Measurements from ENCODE around the gene XRCC5.

The XRCC5 gene

DNA sequence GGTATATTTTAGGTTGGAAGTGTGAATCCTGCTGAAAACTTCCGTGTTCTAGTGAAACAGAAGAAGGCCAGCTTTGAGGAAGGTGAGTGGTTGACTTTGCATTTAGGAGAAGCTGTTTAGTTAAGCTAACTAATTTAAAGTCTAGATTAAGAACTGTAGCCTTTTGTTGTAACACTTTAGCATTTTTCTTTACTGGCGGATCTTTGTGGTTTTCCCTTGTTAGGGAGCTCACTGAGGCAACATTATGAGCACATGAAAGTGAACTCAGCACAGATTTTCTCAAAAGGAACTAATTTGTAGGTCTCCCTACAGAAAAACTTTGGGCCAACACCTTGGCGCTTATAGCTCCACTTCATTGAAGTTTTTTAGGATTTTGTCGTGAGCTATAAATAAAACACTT is 52.8 kb downstream of the XRCC5 start:
- no peak for DNase-seq

DNA sequence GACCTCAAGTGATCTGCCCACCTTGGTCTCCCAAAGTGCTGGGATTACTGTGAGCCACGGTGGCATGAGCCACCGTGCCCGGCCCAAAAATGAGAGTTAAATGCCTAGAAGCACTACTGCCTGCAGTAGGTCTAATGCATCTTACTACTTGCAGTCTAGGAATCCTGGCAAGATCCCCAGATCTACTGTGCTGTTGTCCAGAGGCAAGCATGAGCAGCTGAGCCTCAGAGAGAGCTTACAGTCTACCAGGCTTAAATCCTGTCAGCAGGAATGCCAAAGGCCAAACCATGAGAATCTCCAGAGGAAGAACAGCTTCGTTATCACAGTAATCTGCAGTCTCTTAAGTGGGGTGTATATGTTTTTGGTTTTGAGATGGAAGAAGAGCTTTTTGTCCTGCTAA is 54.4 kb downstream of the XRCC5 start:
- no peak for DNase-seq

DNA sequence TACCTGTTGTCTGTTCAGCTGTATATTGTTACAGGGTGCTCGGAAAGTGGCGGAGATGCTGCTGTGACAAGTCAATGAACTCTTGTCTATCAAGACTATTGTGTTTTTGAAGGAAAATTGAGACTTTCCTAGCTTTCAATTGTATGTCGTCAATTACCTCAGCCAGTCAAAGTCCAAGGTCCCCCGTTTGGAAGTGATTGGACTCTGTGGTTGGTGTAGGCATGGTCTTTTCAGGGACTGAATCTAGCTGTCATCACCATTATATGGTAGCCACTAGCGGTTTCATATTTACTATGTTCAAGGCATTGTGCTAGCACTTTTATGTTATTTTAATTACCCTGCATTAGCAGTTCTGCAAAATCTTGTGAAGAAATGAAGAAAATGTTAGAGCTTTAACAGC is 54.9 kb downstream of the XRCC5 start:
- DNase-seq, result no peak

DNA sequence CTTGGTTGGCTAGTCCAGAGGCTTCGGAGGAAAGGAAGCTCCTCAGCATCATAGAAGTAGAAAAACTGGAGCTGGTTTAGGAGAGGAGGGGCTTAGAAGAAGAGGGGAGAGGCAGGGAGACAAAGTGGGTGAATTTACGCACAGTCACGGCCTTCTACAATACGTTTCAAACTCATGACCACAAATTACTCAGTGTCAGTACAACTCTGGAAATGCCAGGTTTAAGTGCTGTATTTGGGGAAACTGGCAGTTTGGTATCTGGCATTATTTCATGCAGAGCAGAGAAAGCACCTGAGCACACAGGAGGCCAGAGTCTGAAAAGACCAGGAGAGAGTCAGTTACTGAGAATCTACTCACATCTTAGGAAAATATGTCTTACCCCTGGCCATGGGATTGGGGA is 55.4 kb downstream of the XRCC5 start:
- no peak for DNase-seq

DNA sequence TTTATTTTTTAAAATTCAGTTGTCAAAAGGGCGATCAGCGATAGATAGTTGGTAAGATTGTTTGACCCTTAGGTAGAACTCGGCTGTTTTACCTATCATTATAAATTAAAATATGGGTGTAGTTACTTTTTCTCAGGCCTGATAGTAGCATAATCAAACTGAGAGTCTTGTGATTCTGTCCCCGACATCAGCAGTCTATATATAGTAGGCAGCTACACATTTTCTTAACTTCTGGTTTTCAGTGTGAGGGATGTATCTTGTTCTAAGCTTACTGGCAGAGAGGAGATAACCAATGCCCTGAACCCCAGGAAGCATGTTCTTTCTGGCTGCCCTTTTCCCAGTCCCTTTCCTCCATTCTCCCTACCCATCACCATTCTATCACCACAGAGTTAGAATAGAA is 56.6 kb downstream of the XRCC5 start:
- no peak for DNase-seq

DNA sequence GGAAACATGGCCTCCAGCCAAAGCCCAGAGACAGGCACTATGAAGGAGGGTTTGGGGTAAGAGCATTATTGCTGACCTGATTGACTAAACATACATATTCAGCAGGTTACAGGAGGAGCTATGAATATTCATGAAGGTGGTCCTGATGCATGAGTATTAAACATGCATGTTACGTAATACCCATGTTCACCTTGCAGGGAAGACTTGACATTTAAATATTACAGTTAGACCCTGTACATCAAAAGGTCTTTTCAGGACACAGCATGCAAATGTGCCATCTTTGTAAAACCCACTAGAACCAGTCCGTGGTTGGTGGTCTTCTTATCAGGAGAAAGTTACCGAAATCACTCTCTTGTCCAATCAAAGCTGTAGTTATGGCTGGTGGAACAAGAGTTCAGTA is 59.9 kb downstream of the XRCC5 start:
- no peak for DNase-seq

DNA sequence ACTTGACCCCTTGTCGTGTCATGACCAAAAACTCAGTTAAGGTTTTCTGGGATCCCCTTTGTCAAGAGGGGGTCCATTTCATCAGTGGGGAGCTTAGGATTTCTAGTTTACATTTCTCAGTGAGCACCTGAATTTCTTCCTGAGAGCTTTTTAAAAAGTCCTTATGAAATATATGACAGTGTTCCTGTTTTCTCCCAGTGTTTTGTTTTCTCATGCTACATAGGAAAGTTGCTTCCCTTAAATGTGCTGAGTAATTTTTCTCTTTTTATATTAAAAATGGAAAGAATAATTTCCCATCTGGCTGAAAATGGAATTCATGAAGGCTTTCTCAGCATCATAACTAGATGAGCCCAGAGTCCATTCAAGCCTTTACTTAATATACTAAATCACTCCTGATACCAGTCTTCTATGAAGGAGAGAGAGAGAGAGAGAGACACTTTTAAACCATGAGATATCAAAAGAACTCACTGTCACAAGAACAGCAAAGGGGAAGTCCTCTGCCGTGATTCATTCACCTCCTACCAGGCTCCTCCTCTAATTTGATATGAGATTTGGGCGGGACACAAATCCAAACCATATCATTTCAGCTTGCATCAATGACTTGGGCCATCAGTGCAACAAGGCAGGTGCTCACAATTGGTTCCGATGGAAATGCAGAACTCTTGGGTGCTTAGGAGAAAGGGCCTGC is 61.1 kb downstream of the XRCC5 start:
- no peak for DNase-seq

DNA sequence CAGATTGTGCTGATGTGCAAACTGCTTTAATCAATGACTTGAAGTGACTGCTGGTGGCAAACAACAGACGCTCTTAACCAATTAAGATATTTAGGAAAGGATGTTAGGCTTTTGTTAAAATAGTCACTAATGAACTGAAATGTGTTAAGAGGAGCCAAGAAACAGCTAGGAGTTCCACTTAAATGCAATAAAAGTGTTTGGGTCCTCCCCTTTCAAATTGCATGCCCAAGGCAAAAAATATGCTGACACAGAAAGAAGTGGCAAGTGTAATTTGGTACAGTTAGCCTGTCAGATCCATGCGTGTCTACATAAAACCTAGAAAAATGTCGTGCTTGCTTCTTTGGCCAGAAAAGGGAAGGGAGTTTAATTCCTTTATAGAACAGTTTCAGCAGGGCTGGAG is 61.9 kb downstream of the XRCC5 start:
- DNase-seq, result no peak

DNA sequence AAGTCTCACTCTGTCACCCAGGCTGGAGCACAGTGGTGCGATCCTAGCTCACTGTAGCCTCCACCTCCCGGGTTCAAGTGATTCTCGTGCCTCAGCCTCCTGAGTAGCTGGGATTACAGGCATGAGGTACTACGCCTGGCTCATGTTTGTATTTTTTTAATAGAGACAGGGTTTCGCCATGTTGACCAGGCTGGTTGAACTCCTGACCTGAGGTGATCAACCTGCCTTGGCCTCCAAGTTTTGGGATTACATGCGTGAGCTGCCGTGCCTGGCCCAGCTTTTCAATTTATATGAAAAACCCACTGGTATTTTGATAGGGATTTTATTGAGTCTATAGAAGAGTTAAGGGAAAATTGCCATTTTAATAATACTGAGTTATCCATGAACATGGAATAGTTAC is 63.3 kb downstream of the XRCC5 start:
- no peak for DNase-seq

DNA sequence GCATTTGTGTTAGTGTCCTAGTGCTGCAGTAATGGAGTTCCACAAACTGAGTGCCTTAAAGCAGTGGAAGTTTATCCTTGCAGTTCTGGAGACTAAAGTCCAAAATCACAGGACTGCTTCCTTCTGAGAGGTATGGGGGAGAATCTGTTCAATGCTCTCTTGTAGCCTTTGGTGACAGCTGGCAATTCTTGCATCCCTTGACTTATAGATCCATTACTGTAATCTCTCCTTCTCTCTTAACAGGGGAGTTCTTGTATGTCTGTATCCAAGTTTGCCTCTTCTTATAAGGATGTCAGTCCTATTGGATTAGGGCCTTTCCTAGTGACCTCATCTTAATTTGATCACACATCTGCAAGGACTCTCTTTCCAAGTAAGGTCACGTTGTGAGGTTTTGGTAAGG is 69.9 kb downstream of the XRCC5 start:
- no peak for DNase-seq

DNA sequence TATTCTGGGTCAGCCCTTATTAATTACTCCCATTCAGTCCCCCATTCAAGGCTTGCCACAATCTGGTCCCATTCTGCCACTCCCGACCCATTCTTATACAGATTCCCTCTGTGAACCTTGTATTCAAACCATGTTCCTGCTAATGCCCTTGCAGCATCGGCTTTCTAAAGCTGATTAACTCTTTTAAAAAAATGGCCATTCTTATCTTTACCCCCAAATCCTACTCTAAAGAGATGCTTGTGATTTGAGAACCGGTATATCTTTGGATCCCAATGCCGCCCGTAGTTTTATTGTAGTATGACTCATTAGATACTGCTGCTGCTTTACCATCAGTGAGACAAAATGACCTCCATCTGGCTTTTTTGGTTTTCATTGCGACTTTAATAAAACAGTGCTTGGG is 72.2 kb downstream of the XRCC5 start:
- no peak for DNase-seq

DNA sequence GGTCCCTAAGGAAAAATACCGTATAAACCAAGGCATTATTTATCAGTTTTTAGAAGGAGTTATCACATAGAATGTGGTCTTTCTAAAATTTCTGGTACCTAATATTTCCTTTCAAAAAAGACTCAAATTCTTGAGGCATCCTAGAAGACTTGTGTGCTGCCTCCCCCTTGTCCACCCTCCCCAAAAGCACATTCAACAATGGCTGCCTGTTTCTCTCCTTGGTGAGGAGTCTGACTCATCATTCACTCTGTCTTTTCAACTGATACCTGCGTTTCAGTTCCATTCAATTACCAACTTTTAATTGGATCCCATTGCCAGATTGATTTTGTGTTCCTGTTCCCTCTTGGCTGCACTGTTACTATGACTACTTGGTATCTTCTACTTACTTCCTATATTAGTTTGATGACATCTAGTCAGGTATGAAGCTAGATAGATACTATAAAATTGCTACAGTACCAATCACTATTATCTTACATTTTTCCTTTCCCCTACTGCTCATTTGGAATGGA is 72.9 kb downstream of the XRCC5 start:
- DNase-seq, result no peak

DNA sequence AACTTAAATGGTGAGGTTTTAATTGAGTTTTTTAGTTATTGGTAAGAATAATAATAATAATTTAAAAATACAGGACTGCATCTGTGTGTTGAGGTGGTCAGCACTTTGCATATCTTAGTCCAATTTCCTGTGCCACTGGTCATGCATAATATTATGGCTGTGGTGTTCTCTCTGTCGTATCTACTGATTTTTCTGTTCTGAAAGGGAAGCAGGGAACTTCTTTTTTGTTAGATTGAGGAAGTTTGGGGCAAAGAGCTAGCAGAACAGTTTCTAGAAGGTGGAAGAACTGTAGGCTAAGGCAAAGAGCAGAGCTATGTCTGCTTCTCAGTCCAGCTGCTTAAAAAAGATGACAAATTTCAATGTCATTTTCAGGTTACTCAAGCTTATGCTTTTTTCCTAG is 74.3 kb downstream of the XRCC5 start:
- DNase-seq, result no peak

DNA sequence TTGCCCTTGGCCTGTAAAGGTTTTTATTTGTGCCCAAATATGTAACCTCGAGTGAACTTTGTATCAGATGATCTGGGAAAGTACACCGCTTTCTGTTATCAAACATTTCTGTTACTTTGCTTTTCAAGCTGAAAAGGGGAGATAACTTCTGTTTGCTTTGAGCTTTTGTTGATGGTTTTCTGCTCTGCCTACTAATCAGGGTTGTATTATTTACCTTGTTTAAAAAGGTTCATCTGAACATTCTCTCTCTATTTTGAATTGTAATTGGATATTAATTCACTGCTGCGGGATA is 79.4 kb downstream of the XRCC5 start:
- DNase-seq, result no peak

DNA sequence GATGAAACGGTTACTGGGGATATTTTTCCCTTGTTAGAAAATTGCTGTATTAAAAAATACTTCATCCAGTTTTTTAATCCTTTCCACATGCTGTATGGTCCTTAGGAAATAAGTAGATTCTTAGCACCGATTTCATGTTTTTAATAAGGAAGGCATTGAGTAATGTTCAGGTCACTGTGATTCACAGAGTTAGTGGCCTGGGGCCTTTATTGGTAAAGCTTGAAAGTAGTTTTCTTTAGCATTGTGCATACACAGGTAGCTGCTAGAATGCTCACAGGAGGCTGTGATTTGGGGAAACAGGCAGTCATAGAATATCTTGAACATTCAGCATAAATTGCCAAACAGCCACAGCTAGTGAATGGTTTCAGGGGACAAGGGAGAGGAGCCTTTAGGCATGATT is 79.8 kb downstream of the XRCC5 start:
- DNase-seq, result no peak

DNA sequence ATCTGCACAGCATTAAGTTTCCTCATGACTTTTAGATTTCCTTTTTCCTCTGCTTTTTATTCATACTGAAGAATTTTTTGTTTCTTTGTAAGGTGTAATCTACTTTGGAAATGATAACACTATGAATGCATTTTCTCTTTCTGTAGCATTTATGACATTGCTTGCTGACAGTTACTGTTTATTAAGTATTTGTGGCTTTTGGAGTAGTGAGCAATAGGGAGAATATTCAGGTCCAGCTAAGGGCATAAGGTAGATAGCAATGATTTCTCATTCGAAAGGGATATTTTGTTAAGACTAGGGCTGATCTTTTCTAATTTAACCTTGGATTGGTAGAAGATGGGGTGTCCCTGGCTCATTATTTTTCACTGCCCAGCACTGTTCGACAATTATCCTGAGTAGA is 80.3 kb downstream of the XRCC5 start:
- DNase-seq, result no peak

DNA sequence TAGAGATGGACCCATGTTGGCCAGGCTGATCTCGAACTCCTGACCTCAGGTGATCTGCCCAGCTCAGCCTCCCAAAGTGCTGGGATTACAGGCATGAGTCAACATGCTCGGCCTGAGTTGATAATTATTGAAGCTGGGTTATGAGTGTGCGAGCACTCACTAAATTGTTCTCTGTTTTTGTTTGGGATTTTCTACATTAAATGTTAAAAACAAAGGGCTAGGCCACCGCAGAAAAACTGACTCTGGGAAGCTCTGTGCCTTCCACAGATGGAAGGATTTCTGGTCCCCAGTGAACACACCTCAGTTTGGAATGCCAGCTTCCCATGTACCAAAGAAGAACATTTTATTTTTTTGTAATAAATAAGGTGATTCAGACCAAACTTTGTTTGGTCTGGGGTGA is 83.0 kb downstream of the XRCC5 start:
- DNase-seq, result no peak

DNA sequence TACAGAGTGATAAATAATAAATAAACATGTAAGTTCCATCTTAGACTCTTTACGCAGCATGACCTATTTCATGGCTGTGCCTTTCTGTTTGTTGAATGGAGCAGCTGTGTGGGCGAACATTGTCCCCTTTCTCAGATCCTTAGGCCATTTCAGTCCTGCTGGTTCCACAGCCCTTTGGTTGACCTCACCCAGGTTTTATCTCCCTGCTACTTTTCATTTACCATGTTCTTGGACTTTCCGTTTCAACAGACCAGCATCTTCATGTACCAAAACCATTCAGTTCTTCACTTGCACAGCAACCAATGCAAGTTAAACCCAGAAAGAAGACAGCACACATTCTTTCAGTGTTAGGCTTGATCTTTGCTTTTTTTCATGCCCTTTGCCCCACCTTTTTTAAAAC is 83.8 kb downstream of the XRCC5 start:
- DNase-seq, result no peak

DNA sequence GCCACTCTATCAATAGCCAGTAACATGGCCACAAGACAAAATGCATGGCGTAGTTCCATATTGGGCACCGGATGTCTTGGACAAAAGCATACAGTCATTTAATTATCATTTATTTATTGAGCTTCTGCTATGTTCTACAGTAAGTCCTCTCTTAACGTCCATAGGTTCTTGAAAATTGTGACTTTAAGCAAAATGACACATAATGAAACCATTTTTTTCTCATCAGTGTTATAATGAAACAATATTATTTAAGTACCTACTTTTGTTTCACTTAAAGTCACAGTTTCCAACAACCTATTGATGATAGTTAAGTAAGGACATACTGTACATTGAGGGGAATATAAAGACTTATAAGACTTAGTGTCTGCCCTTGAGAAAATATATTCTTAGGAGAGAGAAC is 84.9 kb downstream of the XRCC5 start:
- DNase-seq, result no peak

DNA sequence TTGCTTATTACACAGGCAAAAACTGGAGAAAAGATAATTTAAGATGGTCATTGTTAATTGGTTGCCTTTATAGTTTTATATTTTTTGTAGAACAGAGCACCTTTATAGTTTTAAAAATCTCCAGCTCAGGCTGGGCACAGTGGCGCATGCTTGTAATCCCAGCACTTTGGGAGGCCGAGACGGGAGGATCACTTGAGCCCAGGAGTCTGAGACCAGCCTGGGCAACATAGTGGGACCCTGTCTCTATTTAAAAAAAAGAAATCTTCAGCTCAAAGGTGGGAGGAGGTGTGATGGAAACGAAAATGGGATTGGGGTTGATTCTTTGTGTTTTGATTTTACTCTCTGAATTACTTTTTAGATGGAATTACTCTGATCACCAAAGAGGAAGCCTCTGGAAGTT is 85.4 kb downstream of the XRCC5 start:
- no peak for DNase-seq

DNA sequence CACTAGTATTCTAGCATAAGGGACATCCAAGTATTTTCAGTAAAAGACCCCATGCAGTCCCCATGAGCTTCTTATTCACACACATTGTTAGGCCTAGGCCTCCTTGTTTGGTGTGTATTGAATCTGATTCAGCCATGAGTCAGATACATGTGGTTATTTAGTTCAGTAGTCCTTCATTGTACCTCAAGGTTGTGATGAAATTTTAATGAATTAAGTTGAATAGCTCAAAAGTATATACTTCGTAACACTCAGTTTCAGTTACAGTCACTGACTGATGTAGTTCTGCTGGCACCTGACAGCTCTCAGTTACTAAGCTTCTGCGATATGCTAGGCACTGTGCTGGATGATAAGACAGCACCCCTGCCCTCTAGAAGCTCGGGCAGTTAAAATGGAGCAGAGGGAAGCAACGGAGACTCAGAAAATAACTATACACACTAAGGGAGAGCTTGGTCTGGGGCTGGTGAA is 86.4 kb downstream of the XRCC5 start:
- no peak for DNase-seq

DNA sequence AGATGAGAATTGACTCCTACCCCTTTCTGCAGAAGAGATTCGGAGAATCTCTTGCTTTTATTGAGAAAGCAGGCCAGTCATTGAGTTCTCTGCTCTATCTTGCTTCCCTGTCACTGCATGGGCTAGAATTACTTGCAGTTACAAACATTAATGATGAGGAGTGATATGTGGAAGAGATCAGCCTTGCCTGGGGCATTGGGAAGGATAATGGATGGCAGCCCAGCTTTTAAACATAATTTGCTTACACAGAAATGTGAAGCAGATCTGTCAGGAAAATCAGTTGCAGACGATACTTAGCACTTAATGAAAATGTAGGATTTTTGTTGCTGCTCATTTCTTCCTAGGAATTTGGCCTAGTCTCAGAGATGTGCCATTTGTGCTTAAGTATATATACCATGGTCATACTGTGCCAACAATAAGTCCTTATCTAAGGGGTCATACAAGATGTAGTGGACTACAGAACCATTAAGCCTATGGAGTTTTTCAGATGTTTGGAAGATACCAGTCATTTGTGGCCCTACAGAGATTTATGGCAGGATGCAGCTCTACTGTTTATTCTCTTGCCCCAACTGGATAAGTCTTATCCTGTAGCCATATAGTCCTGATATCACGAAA is 92.7 kb downstream of the XRCC5 start:
- DNase-seq, result no peak

DNA sequence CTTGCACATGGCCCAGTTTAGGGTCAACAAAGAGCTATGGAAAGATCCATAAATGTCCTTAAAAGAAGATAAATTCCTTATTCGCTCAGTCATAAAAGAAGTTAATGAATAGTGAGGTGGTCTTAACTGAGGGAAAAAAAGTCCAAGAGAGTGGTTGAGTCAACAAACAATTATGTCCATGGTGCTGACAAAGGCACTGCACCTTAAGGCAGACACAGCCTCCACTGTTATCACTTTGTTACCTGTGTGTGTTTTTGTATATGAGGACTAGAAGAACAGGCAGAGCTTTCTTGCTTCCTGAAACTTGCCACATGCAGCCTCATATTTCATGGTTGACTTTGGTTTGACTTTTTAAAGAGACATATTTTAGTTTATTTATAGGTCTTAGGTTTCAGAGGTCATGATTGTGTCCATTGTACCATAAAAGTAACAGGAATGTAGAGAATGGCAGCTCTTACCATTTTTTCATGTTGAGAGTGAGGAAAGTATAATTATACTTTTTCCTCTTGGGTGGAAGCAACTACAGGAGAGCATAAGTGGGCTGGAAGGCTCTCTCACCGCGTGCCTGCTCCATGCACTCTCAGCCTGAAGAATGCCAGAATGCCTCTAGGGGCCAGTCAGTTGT is 93.6 kb downstream of the XRCC5 start:
- DNase-seq, result no peak

DNA sequence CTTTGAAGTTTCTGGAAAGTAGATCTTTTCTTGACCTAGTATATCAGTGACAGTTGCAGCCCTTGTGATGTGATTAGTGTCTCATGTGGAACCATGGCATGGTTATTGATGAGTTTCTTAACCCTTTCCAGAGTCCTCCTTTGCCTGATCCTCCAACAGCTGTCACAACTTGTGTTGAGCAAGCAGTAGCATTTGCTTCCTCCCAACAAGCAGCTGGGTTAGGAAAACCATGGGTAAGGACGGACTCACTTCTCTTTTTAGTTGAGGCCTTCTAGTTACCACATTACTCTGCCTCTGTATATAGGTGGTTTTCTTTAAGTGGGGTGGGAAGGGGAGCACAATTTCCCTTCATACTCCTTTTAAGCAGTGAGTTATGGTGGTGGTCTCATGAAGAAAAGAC is 96.3 kb downstream of the XRCC5 start:
- DNase-seq, result no peak
